NCI-H526 (cell line): ENCODE data around the gene KIAA0232.
"Not testable (repeated sequence)": the region's sequence is repeated elsewhere in the genome, so short reads cannot be mapped to it uniquely, and the experiment has no call there.

ENCODE experiments used
- DNase-seq, 2 experiments: peaks; one replicate each; lab custom pipeline; 2025; lab: John Stamatoyannopoulos, UW

KIAA0232 gene

GRCh38 chr4:6808259-6808658, 25.7 kb downstream of the KIAA0232 start:
- no peak for DNase-seq

DNA sequence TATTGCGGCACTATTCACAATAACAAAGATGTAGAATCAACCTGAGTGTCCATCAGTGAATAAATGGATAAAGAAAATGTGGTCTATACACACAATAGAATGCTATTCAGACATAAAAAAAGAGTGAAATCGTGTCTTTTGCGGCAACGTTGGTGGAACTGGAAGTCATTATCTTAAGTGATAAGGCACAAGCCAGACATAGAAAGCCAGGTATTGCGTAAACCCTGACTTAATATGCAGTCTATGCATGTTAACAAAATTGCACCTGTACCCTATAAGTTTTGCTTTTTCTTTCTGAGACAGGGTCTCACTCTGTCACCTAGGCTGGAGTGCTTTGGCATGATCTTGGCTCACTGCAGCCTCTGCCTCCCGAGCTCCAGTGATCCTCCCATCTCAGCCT, 28.6 kb downstream of the KIAA0232 start:
- DNase-seq = no peak

DNA sequence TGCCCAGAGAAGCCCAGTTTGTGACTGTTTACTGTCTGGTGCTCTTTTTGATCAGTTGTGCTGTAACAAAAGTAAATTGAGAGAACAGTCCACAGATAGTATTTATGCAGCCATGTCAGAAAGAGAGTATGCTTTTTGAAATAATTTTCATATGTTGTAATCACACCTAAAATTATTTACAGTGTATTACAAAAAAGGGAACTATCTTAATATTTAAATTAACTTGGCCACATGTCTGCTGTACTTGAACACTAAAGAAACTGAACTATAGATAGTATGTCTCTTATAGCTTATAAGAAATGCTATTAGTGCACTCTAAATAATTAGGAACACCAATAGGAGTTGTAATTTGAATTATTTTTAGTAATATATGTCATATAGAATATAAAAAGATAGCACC, 30.2 kb downstream of the KIAA0232 start:
- no peak for DNase-seq

DNA sequence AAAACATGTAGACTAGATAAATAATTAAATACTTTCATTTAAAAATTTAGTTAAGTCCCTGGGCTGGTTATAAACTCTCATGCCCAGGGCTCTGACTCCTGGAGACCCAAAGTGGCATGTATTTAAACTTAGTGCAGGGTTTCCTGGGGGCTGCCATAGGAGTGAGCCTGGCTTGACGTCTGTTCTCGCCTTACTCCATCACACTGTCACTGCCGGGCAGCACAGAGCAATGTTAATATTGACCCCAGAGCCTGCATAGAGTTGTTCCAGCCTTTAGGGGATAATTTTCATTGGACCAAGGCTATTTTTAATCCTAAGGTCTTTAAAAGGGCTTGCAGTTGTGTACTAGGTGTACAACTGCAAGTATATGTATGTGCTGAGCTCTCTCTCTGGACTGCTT, 31.2 kb downstream of the KIAA0232 start:
- no peak for DNase-seq

DNA sequence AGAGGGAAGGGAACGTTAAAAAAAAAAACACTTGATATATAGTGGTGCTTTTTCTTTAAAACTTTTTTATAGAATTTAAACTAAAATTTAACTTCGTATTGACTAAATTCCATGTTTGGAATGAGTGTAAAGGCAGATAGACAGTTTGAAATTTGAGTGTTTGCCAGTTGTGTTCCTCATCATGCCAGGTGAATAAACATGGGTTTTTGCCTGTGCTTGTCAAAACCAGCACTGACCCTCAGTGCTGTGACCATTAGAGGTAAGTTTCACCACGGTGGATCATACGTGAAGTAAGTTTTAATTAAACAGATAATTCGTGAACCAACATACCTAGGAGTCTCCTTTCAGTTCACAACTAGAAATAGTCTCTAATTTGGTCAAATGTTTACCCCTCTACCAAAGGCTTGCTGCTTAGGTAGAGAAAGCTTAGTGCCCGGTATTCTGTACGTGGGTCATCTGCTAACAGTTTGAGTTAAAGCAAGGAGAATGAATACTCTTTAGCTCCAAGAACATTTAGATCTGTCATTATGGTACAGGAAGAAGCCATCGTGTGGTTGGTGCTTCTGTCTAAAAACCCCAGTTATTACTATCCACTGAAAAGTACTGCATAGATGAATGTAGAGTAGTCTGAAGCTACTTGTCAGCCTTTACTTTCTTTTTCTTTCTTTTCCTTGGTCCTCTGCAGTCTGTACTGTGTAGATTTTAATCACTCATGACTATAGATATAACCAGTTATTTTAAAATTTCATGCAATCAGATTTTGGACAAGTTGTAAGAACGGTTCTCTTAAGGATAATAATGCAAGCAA, 32.7 kb downstream of the KIAA0232 start:
- DNase-seq = no peak

DNA sequence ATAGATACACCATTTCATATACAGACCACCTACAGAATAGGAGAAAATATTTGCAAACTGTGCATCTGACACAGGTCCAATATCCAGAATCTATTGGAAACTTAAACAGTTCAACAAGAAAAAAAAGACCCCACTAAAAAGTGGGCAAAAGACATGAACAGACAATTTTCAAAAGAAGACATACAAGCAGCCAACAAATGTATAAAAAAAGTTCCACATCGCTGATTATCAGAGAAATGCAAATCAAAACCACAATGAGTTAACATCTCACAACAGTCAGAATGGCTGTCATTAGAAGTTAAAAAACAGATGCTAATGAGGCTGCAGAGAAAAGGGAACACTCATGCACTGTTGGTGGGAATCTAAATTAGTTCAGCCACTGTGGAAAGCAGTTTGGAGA, 36.8 kb downstream of the KIAA0232 start:
- DNase-seq = no peak

DNA sequence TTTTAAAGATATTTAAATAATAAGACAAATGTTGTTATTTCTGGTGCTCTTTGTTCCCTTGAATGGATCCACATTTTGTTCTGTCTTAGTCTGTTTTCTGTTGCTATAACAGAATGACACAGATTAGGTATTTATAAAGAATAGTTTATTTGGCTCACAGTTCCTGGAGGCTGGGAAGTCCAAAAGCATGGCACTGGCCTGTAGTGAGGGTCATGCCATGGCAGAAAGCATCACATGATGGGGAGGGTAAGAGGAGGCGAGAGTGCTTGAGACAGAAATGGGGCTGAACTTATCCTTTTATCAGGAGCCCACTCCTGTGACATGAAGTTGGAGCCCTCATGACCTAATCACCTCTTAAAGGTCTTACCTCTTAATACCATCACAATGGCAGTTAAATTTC, 38.2 kb downstream of the KIAA0232 start:
- DNase-seq = no peak

- no peak for DNase-seq
Observed at GRCh38 chr4:6824071-6824470, 41.5 kb downstream of the KIAA0232 start.

GRCh38 chr4:6824772-6825402, 42.4 kb downstream of the KIAA0232 start:
- no peak for DNase-seq

DNA sequence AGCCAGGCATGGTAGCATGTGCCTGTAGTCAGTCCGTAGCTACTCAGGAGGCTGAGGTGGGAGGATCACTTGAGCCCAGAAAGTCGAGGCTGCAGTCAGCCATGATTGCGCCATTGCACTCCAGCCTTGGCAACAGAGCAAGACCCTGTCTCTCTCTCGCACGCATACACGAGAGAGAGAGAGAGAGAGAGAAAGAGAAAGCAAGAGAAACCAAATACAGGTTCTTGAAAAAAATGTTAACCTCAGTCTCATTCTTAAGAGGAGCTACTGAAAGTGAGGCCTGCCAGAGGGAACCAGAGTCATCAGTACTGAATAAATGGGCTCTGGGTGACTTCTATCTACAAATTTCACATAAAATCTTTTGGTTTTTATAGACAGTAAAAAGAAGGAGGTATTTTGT, 42.9 kb downstream of the KIAA0232 start:
- DNase-seq = no peak

DNA sequence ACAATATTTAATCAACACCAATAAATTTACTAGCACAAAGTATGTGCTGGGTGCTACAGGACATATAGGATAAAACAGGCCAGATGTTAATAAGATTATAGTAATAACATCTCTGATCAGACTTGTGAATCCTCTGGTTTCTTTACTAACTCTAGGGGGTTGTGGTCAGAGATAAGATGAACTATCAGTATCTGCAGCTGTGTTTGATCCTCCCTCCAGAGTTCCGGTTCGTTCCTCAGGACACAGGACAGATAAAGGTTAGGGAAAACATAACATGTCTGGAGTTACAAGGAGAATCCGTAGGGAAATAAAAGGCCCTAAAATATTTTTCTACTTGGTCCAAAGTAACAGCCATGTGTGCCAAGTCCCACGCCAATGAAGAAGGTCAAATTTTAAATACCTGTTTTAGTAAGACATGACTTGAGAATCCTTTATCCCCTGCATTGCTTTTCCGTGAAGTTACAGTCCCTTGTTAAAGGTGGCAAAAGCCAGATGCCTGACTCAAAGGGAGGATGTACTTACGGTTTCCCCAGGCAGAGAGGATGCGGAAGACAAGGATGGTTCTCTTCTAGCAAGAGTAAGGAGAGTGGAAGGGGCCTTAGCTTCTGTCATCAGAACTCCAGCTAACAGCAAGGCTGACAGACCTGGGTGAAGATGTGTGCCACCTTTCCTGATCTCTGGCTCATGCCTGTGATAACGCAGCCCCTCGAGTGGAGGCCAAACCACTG, 44.4 kb downstream of the KIAA0232 start:
- no peak for DNase-seq

GRCh38 chr4:6829086-6829485, 46.6 kb downstream of the KIAA0232 start:
- DNase-seq = no peak

GRCh38 chr4:6834867-6835266, 52.3 kb downstream of the KIAA0232 start:
- no peak for DNase-seq

DNA sequence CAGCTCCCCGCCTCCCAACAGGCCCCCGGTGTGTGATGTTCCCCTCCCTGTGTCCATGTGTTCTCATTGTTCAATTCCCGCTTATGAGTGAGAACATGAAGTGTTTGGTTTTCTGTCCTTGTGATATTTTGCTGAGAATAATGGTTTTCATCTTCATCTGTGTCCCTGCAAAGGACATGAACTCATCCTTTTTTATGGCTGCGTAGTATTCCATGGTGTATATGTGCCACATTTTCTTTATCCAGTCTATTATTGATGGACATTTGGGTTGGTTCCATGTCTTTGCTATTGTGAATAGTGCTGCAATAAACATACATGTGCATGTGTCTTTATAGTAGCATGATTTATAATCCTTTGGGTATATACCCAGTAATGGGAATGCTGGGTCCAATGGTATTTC, 53.1 kb downstream of the KIAA0232 start:
- not testable (repeated sequence) for DNase-seq

GRCh38 chr4:6837106-6837505, 54.6 kb downstream of the KIAA0232 start:
- DNase-seq = not testable (repeated sequence)

DNA sequence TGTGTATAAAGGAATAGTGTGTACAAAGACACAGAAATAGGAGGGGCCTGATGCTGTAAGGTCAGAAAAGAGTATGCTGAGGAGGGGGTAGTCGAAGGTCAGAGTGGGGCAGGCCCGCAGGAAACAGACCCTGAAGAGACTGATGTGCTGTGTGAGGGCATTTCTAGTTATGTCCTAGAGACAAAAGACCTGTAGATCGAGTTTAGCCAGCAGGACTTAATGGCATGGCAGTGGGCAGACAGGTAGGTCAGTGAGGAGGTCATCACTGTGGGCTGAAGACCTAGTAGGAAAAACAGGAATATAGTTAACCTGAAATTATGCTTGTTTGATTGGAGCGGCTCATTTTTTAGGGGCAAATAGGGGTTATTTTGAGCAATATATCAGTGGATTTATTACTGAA, 57.1 kb downstream of the KIAA0232 start:
- no peak for DNase-seq

- DNase-seq = no peak
Observed at GRCh38 chr4:6840062-6840976, 57.8 kb downstream of the KIAA0232 start.

DNA sequence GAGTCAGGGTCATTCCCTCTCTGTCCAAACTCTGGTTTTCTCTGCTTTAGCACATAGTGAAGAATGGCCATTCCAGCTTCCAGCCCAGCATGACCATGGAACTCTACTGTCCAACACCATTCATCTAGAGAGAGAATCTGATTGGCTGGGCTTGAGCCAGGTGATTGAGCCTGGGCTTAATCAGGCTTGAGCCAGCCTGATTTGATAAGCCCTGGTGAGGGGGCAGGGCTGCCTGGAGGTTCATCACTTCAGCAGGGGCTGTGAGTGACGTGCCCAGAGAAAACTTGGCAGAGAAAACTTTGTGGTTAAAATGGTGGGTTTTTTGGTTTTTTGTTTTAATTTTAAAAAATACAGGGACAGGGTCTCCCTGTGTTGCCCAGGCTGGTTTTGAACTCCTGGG, 62.5 kb downstream of the KIAA0232 start:
- DNase-seq = no peak

- DNase-seq = no peak
Observed at GRCh38 chr4:6845574-6845973, 63.0 kb downstream of the KIAA0232 start.

DNA sequence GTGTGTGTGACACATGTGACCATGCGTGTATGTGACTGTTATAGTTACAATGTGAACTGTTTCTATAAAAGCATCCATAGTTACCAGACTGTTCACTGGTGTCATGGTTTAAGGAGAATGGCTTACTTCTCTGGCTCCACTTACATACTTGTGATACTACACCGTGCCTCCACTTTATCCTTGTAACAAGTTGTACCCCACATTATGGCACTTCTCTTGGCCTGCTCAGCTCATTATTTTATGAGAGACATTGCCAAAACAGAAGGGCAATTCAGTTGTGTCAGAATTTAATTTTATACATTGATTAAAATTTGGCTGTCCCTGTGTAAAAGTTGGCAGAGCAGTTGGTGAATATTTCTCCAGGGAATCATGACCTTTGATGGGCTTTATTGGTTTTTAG, 64.7 kb downstream of the KIAA0232 start:
- no peak for DNase-seq

- no peak for DNase-seq
Observed at GRCh38 chr4:6848717-6849305, 66.3 kb downstream of the KIAA0232 start.

- no peak for DNase-seq
Observed at GRCh38 chr4:6849691-6850090, 67.2 kb downstream of the KIAA0232 start.
